Measurements from ENCODE around the gene BFSP1.

BFSP1 gene

GRCh38 chr20:17510548-17510947 is 20.6 kb downstream of the BFSP1 start:
- no peak overlapping the region for H3K9ac ChIP-seq (ENCODE audit: low read length)
- no peak overlapping the region for H3K27ac ChIP-seq (ENCODE audit: low read depth, low read length)
- H3K4me3 ChIP-seq (ENCODE audit: low read length), result no peak overlapping the region
- H3K4me1 ChIP-seq (ENCODE audit: control insufficient read depth, insufficient read depth, low read length), result no peaks in the 10 kb centered on the region
- H3K27me3 ChIP-seq (ENCODE audit: control insufficient read depth, insufficient read depth, low read length), result no peaks in the 10 kb centered on the region
- H3K36me3 ChIP-seq (ENCODE audit: control insufficient read depth, insufficient read depth, low read length), result no peaks in the 10 kb centered on the region

GRCh38 chr20:17508756-17509155 is 22.4 kb downstream of the BFSP1 start:
- Histone ChIP-seq H3K4me1 (ENCODE audit: control insufficient read depth, insufficient read depth, low read length) (no peaks in the 10 kb centered on the region), H3K4me3 (ENCODE audit: low read length) (no peak overlapping the region), H3K27ac (ENCODE audit: low read depth, low read length) (no peak overlapping the region), H3K27me3 (ENCODE audit: control insufficient read depth, insufficient read depth, low read length) (no peaks in the 10 kb centered on the region), H3K9ac (ENCODE audit: low read length) (no peak overlapping the region), H3K36me3 (ENCODE audit: control insufficient read depth, insufficient read depth, low read length) (no peaks in the 10 kb centered on the region)

GRCh38 chr20:17507531-17507930 is 23.6 kb downstream of the BFSP1 start:
- no peak overlapping the region for H3K9ac ChIP-seq (ENCODE audit: low read length)
- no peaks in the 10 kb centered on the region for H3K4me1 ChIP-seq (ENCODE audit: control insufficient read depth, insufficient read depth, low read length)
- H3K27me3 ChIP-seq (ENCODE audit: control insufficient read depth, insufficient read depth, low read length), result no peaks in the 10 kb centered on the region
- no peak overlapping the region for H3K27ac ChIP-seq (ENCODE audit: low read depth, low read length)
- no peak overlapping the region for H3K4me3 ChIP-seq (ENCODE audit: low read length)
- no peaks in the 10 kb centered on the region for H3K36me3 ChIP-seq (ENCODE audit: control insufficient read depth, insufficient read depth, low read length)

GRCh38 chr20:17507032-17507431 is 24.1 kb downstream of the BFSP1 start:
- no peak overlapping the region for H3K9ac ChIP-seq (ENCODE audit: low read length)
- no peak overlapping the region for H3K27ac ChIP-seq (ENCODE audit: low read depth, low read length)
- H3K4me3 ChIP-seq (ENCODE audit: low read length), result no peak overlapping the region
- H3K4me1 ChIP-seq (ENCODE audit: control insufficient read depth, insufficient read depth, low read length), result no peaks in the 10 kb centered on the region
- no peaks in the 10 kb centered on the region for H3K27me3 ChIP-seq (ENCODE audit: control insufficient read depth, insufficient read depth, low read length)
- no peaks in the 10 kb centered on the region for H3K36me3 ChIP-seq (ENCODE audit: control insufficient read depth, insufficient read depth, low read length)

- no peaks in the 10 kb centered on the region for H3K27me3 ChIP-seq (ENCODE audit: control insufficient read depth, insufficient read depth, low read length)
- H3K9ac ChIP-seq (ENCODE audit: low read length), result no peak overlapping the region
- H3K4me3 ChIP-seq (ENCODE audit: low read length), result peak overlapping the region; percentile 64
- H3K4me1 ChIP-seq (ENCODE audit: control insufficient read depth, insufficient read depth, low read length), result no peaks in the 10 kb centered on the region
- H3K36me3 ChIP-seq (ENCODE audit: control insufficient read depth, insufficient read depth, low read length), result no peaks in the 10 kb centered on the region
- H3K27ac ChIP-seq (ENCODE audit: low read depth, low read length), result no peak overlapping the region
Observed at GRCh38 chr20:17505636-17506517, 25.3 kb downstream of the BFSP1 start.

GRCh38 chr20:17504898-17505635 is 26.1 kb downstream of the BFSP1 start:
- H3K36me3 ChIP-seq (ENCODE audit: control insufficient read depth, insufficient read depth, low read length), result no peaks in the 10 kb centered on the region
- H3K4me1 ChIP-seq (ENCODE audit: control insufficient read depth, insufficient read depth, low read length), result no peaks in the 10 kb centered on the region
- H3K9ac ChIP-seq (ENCODE audit: low read length), result no peak overlapping the region
- peak overlapping the region; percentile 57 for H3K27ac ChIP-seq (ENCODE audit: low read depth, low read length)
- H3K27me3 ChIP-seq (ENCODE audit: control insufficient read depth, insufficient read depth, low read length), result no peaks in the 10 kb centered on the region
- H3K4me3 ChIP-seq (ENCODE audit: low read length), result peak overlapping the region; percentile 64

DNA sequence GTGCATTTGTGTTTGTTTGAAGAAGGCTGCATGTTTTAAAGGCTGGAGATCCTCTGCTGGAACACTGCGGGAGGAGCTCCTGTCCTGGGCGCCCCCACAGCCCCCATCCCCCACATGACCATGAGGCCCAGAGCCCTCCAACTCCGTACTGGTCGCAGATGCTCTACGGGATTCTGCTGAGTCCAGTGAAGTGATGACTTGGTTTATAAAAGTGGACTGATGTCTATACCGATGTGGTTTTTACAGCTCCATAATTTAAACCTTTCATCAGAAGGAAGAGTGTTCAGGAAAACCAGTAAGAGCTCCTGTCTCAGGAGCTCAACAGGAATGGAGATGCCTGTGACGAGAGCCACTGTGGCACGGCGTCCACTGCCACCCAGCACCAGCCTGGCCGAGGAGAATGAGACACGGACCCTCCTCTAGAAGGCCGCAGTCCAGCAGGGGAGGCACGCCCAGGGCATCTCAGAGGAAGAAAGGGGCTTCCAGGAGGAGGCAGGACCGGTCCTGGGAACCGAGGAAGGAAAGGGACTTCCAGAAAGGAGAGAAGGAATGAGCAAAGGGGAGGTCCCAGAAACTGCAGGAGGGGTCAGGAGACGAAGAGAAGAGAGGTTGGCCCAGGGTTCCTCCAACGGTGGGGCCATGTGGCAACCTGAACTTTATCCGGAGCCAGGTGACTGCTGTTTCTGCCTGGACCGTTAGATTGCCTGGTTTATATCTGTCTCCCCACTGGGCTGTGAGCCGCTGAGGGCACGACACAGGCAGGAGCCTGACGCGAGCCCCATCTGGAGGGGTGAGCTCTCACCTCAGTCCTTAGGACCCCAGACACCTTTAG is 26.9 kb downstream of the BFSP1 start:
- H3K36me3 ChIP-seq (ENCODE audit: control insufficient read depth, insufficient read depth, low read length), result no peaks in the 10 kb centered on the region
- H3K27ac ChIP-seq (ENCODE audit: low read depth, low read length), result no peak overlapping the region
- no peaks in the 10 kb centered on the region for H3K4me1 ChIP-seq (ENCODE audit: control insufficient read depth, insufficient read depth, low read length)
- H3K4me3 ChIP-seq (ENCODE audit: low read length), result peak overlapping the region; percentile 7
- H3K27me3 ChIP-seq (ENCODE audit: control insufficient read depth, insufficient read depth, low read length), result no peaks in the 10 kb centered on the region
- no peak overlapping the region for H3K9ac ChIP-seq (ENCODE audit: low read length)

- H3K36me3 ChIP-seq (ENCODE audit: control insufficient read depth, insufficient read depth, low read length), result no peaks in the 10 kb centered on the region
- no peaks in the 10 kb centered on the region for H3K4me1 ChIP-seq (ENCODE audit: control insufficient read depth, insufficient read depth, low read length)
Observed at GRCh38 chr20:17503301-17504065, 27.7 kb downstream of the BFSP1 start.

GRCh38 chr20:17502105-17502504 is 29.1 kb downstream of the BFSP1 start:
- Histone ChIP-seq H3K4me3 (ENCODE audit: low read length) (no peak overlapping the region), H3K27me3 (ENCODE audit: control insufficient read depth, insufficient read depth, low read length) (no peaks in the 10 kb centered on the region), H3K36me3 (ENCODE audit: control insufficient read depth, insufficient read depth, low read length) (no peaks in the 10 kb centered on the region), H3K4me1 (ENCODE audit: control insufficient read depth, insufficient read depth, low read length) (peaks cover 7% of the 10 kb centered on the region), H3K27ac (ENCODE audit: low read depth, low read length) (no peak overlapping the region), H3K9ac (ENCODE audit: low read length) (no peak overlapping the region)

More at GRCh38 chr20:17503301-17504065, 27.7 kb downstream of the BFSP1 start:
- no peak overlapping the region for H3K9ac ChIP-seq (ENCODE audit: low read length)
- no peaks in the 10 kb centered on the region for H3K27me3 ChIP-seq (ENCODE audit: control insufficient read depth, insufficient read depth, low read length)
- no peak overlapping the region for H3K27ac ChIP-seq (ENCODE audit: low read depth, low read length)
- H3K4me3 ChIP-seq (ENCODE audit: low read length), result no peak overlapping the region

GRCh38 chr20:17501701-17502100 is 29.5 kb downstream of the BFSP1 start:
- peaks cover 7% of the 10 kb centered on the region for H3K4me1 ChIP-seq (ENCODE audit: control insufficient read depth, insufficient read depth, low read length)
- no peaks in the 10 kb centered on the region for H3K27me3 ChIP-seq (ENCODE audit: control insufficient read depth, insufficient read depth, low read length)
- H3K9ac ChIP-seq (ENCODE audit: low read length), result no peak overlapping the region
- no peak overlapping the region for H3K4me3 ChIP-seq (ENCODE audit: low read length)
- no peaks in the 10 kb centered on the region for H3K36me3 ChIP-seq (ENCODE audit: control insufficient read depth, insufficient read depth, low read length)
- H3K27ac ChIP-seq (ENCODE audit: low read depth, low read length), result no peak overlapping the region

GRCh38 chr20:17500826-17501225 is 30.4 kb downstream of the BFSP1 start:
- no peak overlapping the region for H3K27ac ChIP-seq (ENCODE audit: low read depth, low read length)
- H3K9ac ChIP-seq (ENCODE audit: low read length), result no peak overlapping the region
- peaks cover 7% of the 10 kb centered on the region for H3K4me1 ChIP-seq (ENCODE audit: control insufficient read depth, insufficient read depth, low read length)
- no peaks in the 10 kb centered on the region for H3K36me3 ChIP-seq (ENCODE audit: control insufficient read depth, insufficient read depth, low read length)
- no peak overlapping the region for H3K4me3 ChIP-seq (ENCODE audit: low read length)
- H3K27me3 ChIP-seq (ENCODE audit: control insufficient read depth, insufficient read depth, low read length), result no peaks in the 10 kb centered on the region
